K562 (cell line): ENCODE results near the gene RNF2. TPM values are rescaled to one million over a fixed set of nuclear protein-coding genes. Genes with fewer than 3 reads are reported as not detected.
"Not testable (repeated sequence)": the region's sequence is repeated elsewhere in the genome, so short reads cannot be mapped to it uniquely, and the experiment has no call there.

ENCODE experiments used
- ATAC-seq: fragments of 200-7000 bp; cut with Tn5 transposase; 3 replicates; pipeline ENCODE4 v1.9.1; 2020; ENCODE audit warnings: moderate library complexity
- BruUV-seq: library from RNA; stranded (reverse); fragments of 400-500 nt; replicated peaks from 2 replicates; lab custom pipeline; 2021; lab: Mats Ljungman, UMichigan
- CTCF ChIA-PET: fragments of 300-600 bp; formaldehyde crosslinking; extraction: SDS; loops from one replicate; lab custom pipeline; 2021; ENCODE audit warnings: low intra/inter-chr PET ratio; lab: Yijun Ruan, JAX
- POLR2A ChIA-PET: fragments of 300-600, 350-650 bp; sonication (Branson Sonifier 250); formaldehyde crosslinking; extraction: SDS; loops from one replicate; lab custom pipeline; 2021; ENCODE audit warnings: antibody characterized with exemption, inconsistent platforms; lab: Yijun Ruan, JAX
- DNase-seq, 4 experiments: peaks; one replicate each; pipeline versions ENCODE4 v3.0.0 to v3.0.0-alpha.2; 2011 to 2018; ENCODE audit warnings: low spot score in 3 of 4, mixed read lengths in 3 of 4; ENCODE audit errors: extremely low read depth in 1 of 4
- FAIRE-seq: peaks from 2 replicates; lab custom pipeline; 2011; peaks lifted over from hg19 to GRCh38; lab: Jason Lieb, UNC
- H2AFZ ChIP-seq: 2 replicates; pipeline ENCODE4 v1.6.0; 2011; ENCODE audit warnings: low read depth, low read length, control low read depth, inconsistent platforms
- H3K27ac ChIP-seq: fragments of 200-600 bp; 3 replicates; pipeline ENCODE4 v1.8.0; 2011; ENCODE audit warnings: low read depth, mild to moderate bottlenecking, control low read depth, inconsistent platforms, low read length, moderate library complexity, mixed read lengths; ENCODE audit errors: extremely low read depth
- H3K27me3 ChIP-seq, 2 experiments: fragments of 300-600 bp in 1 of 2; 2 replicates in 1 of 2; 3 replicates in 1 of 2; pipeline versions ENCODE4 v1.6.0 to v1.8.0; 2011; ENCODE audit warnings: inconsistent platforms in 2 of 2, low read length in 2 of 2, mild to moderate bottlenecking in 1 of 2, mixed read lengths in 1 of 2, moderate library complexity in 1 of 2; ENCODE audit not compliant: control insufficient read depth in 2 of 2, insufficient read depth in 2 of 2
- H3K36me3 ChIP-seq: fragments of 300-600 bp; 3 replicates; pipeline ENCODE4 v1.8.0; 2011; ENCODE audit warnings: mild to moderate bottlenecking, low read length, inconsistent platforms; ENCODE audit not compliant: control insufficient read depth, insufficient read depth
- H3K4me1 ChIP-seq, 2 experiments: fragments of 200-600 bp in 1 of 2; replicated peaks in 1 of 2; 2 replicates in 1 of 2; 3 replicates in 1 of 2; pipeline versions ENCODE4 v1.5.1 to v1.8.0; 2011; ENCODE audit warnings: inconsistent platforms in 2 of 2, low read length in 2 of 2, mild to moderate bottlenecking in 1 of 2, mixed read lengths in 1 of 2, moderate library complexity in 1 of 2; ENCODE audit not compliant: control insufficient read depth in 2 of 2, insufficient read depth in 2 of 2
- H3K4me2 ChIP-seq: 2 replicates; pipeline ENCODE4 v1.6.1; 2011; ENCODE audit warnings: low read length, control low read depth, inconsistent platforms, mixed read lengths; ENCODE audit not compliant: insufficient read depth
- H3K4me3 ChIP-seq: fragments of 200-600 bp; sonication (generic), shearing (Covaris generic); 2 replicates; pipeline ENCODE4 v1.5.1; 2016; ENCODE audit warnings: control low read depth, inconsistent platforms
- H3K79me2 ChIP-seq: fragments of 200-600 bp; 3 replicates; pipeline ENCODE4 v1.8.0; 2011; ENCODE audit warnings: low read length, inconsistent platforms; ENCODE audit not compliant: control insufficient read depth, insufficient read depth
- H3K9ac ChIP-seq, 2 experiments: 2 replicates each; pipeline versions ENCODE4 v1.6.0 to v1.6.1; 2011; ENCODE audit warnings: low read depth in 2 of 2, low read length in 2 of 2, control low read depth in 1 of 2, inconsistent platforms in 1 of 2, mild to moderate bottlenecking in 1 of 2, mixed read lengths in 1 of 2; ENCODE audit not compliant: insufficient read depth in 1 of 2
- H3K9me1 ChIP-seq: one replicate; pipeline ENCODE4 v1.6.0; 2011; ENCODE audit warnings: inconsistent platforms, mild to moderate bottlenecking, low read length, moderate library complexity; ENCODE audit not compliant: control insufficient read depth, insufficient read depth
- H3K9me3 ChIP-seq: replicated peaks from 2 replicates; pipeline ENCODE4 v1.5.1; 2011; ENCODE audit warnings: low read depth, low read length, inconsistent platforms; ENCODE audit not compliant: control insufficient read depth, insufficient read depth
- H4K20me1 ChIP-seq: replicated peaks from 2 replicates; pipeline ENCODE4 v1.6.1; 2011; ENCODE audit warnings: low read length, inconsistent platforms, mixed read lengths; ENCODE audit not compliant: control insufficient read depth, insufficient read depth
- CC2D1A ChIP-seq: fragments of 450-650 bp; IDR thresholded peaks from 2 replicates; pipeline ENCODE4 v1.6.1; 2017; ENCODE audit warnings: mild to moderate bottlenecking
- ZNF280A ChIP-seq: fragments of 450-650 bp; IDR thresholded peaks from 2 replicates; pipeline ENCODE4 v1.6.1; 2018; ENCODE audit warnings: mild to moderate bottlenecking, low read depth; ENCODE audit not compliant: partially characterized antibody
- ZNF316 ChIP-seq: fragments of 450-650 bp; IDR thresholded peaks from 2 replicates; pipeline ENCODE4 v1.6.1; 2016
- WGBS: fragments of 100-300 bp; shearing (Covaris generic); methylation state at CpG from one replicate; pipeline ENCODE4 v1.1.6; 2016; ENCODE audit warnings: low coverage, mixed read lengths; ENCODE audit not compliant: insufficient coverage; ENCODE audit errors: missing lambda C conversion rate; 5-methylcytosine and 5-hydroxymethylcytosine counted together
- in situ Hi-C: fragments of 300-500 bp; cut with MboI; formaldehyde crosslinking; loops from 4 replicates; pipeline ENCODE4 v1.15.0; 2018; ENCODE audit warnings: inconsistent platforms, mixed read lengths
- intact Hi-C: fragments of 100-400 bp; cut with micrococcal nuclease; formaldehyde crosslinking; loops from 2 replicates; pipeline ENCODE4 v1.14.2; 2022
- polyA plus RNA-seq, 8 experiments: library from polyadenylated mRNA; depleted of rRNA in 4 of 8; stranded (reverse) in 5 of 8; unstranded in 3 of 8; fragments of >200 nt; fragmentation: Nextera tagmentation in 2 of 8; fragmentation: Illumina TruSeq in 1 of 8; extraction: Ambion mirVana in 2 of 8; extraction: Trizol in 1 of 8; gene quantifications; 2 replicates each; pipeline versions ENCODE4 v1.2.1 to v1.2.3, GENCODE V29; 2011 to 2014; ENCODE audit warnings: inconsistent platforms in 1 of 8, missing spikeins in 1 of 8
- total RNA-seq, 7 experiments: library from RNA; depleted of rRNA in 6 of 7; stranded (reverse); fragments of >200 nt in 6 of 7; fragmentation: Illumina TruSeq in 2 of 7; extraction: Trizol in 2 of 7; gene quantifications; 2 replicates each; pipeline versions ENCODE4 v1.2.1 to v1.2.3, GENCODE V29; 2011 to 2021; ENCODE audit warnings: low replicate concordance in 1 of 7

RNF2 gene
- total and polyA plus RNA-seq, 9 of the 15 experiments (the other 6 are each of a cell fraction or from before 2014, with no cell fraction given): 7.1 to 66.5 (median 32.9) TPM

DNA sequence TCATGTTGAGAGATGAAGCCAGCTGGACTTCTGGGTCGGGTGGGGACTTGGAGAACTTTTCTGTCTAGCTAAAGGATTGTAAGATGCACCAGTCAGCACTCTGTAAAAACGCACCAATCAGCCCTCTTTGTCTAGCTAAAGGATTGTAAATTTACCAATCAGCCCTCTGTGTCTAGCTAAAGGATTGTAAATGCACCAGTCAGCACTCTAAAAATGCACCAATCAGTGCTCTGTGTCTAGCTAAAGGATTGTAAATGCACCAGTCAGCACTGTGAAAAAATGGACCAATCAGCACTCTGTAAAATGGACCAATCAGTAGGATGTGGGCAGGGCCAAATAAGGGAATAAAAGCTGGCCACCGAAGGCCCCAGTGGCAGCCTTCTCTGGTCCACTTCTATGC, 19.6 kb downstream of the RNF2 start:
- H3K9me3 ChIP-seq, H2AFZ ChIP-seq, H3K36me3 ChIP-seq: not testable (repeated sequence)
- peak; percentile 51 for TF ChIP-seq ZNF316
- TF ChIP-seq CC2D1A: 0 out of 2 replicates have a peak, but pooled peaks have one; percentile 36
- TF ChIP-seq, all 486 proteins: peak for 2; not testable (repeated sequence) for 484
- H3K4me3 ChIP-seq, in situ Hi-C loops, FAIRE-seq, H3K9me1 ChIP-seq, H3K27me3 ChIP-seq, intact Hi-C loops, DNase-seq, H4K20me1 ChIP-seq, H3K9ac ChIP-seq, H3K4me1 ChIP-seq, ATAC-seq, H3K27ac ChIP-seq, H3K4me2 ChIP-seq, CTCF ChIA-PET, BruUV-seq: not testable (repeated sequence)
- peaks cover 95% of the 10 kb centered on the region for H3K79me2 ChIP-seq
- POLR2A ChIA-PET: interaction anchor here (0.7 to 2.3 kb wide), 4 partner anchors 8 to 20 kb away, joined by 3 to 19 read pairs (median 6); partner anchors contain the start of gene RNF2
- WGBS: 83% methylated on average over 3 of the region's 3 CpGs

- H3K4me1 ChIP-seq: peaks cover 1 to 2% of the 10 kb centered on the region in 2 experiments; a peak in 2 of 5 replicates
- POLR2A ChIA-PET: interaction anchor here (0.9 kb wide), 1 partner anchor 12 kb away, joined by 3 read pairs; no protein-coding TSS in a partner anchor
- CTCF ChIA-PET: no interaction called here
- no peak overlapping the region for H3K27ac ChIP-seq
- peaks cover 94% of the 10 kb centered on the region for H3K79me2 ChIP-seq
- no TSS peak for BruUV-seq
- 98% methylated on average over 2 of the region's 2 CpGs for WGBS
- H3K27me3 ChIP-seq: no peaks in the 10 kb centered on the region
- no peak overlapping the region for H3K9ac ChIP-seq
- H3K9me3 ChIP-seq: no peaks in the 10 kb centered on the region
- ATAC-seq (no peak), FAIRE-seq (peak; percentile 37), DNase-seq (no peak)
- 0 out of 2 replicates have a peak, but pooled peaks cover 6% of the 10 kb centered on the region for H4K20me1 ChIP-seq
- no peak overlapping the region for H3K4me2 ChIP-seq
- no peaks in the 10 kb centered on the region for H3K9me1 ChIP-seq
- H3K4me3 ChIP-seq: no peak overlapping the region
- TF ChIP-seq ZNF316 (0 out of 2 replicates have a peak, but pooled peaks have one; percentile 1), ZNF280A (no peak)
- TF ChIP-seq, all 486 proteins: peak for 1
- in situ Hi-C loops (no loop called here), intact Hi-C loops (no loop called here)
- Histone ChIP-seq H2AFZ (no peak overlapping the region), H3K36me3 (peaks cover 6% of the 10 kb centered on the region; the same call in 1 of the 3 replicates)
Observed at GRCh38 chr1:185066181-185066580, 20.8 kb downstream of the RNF2 start.
